ENCODE measurements around the gene TAP1.
A peak's percentile ranks its signal among the peaks of the same experiment; 100 is the strongest.
"Not testable (repeated sequence)": the region's sequence is repeated elsewhere in the genome, so short reads cannot be mapped to it uniquely, and the experiment has no call there.

The TAP1 gene, protein sequence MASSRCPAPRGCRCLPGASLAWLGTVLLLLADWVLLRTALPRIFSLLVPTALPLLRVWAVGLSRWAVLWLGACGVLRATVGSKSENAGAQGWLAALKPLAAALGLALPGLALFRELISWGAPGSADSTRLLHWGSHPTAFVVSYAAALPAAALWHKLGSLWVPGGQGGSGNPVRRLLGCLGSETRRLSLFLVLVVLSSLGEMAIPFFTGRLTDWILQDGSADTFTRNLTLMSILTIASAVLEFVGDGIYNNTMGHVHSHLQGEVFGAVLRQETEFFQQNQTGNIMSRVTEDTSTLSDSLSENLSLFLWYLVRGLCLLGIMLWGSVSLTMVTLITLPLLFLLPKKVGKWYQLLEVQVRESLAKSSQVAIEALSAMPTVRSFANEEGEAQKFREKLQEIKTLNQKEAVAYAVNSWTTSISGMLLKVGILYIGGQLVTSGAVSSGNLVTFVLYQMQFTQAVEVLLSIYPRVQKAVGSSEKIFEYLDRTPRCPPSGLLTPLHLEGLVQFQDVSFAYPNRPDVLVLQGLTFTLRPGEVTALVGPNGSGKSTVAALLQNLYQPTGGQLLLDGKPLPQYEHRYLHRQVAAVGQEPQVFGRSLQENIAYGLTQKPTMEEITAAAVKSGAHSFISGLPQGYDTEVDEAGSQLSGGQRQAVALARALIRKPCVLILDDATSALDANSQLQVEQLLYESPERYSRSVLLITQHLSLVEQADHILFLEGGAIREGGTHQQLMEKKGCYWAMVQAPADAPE

DNA sequence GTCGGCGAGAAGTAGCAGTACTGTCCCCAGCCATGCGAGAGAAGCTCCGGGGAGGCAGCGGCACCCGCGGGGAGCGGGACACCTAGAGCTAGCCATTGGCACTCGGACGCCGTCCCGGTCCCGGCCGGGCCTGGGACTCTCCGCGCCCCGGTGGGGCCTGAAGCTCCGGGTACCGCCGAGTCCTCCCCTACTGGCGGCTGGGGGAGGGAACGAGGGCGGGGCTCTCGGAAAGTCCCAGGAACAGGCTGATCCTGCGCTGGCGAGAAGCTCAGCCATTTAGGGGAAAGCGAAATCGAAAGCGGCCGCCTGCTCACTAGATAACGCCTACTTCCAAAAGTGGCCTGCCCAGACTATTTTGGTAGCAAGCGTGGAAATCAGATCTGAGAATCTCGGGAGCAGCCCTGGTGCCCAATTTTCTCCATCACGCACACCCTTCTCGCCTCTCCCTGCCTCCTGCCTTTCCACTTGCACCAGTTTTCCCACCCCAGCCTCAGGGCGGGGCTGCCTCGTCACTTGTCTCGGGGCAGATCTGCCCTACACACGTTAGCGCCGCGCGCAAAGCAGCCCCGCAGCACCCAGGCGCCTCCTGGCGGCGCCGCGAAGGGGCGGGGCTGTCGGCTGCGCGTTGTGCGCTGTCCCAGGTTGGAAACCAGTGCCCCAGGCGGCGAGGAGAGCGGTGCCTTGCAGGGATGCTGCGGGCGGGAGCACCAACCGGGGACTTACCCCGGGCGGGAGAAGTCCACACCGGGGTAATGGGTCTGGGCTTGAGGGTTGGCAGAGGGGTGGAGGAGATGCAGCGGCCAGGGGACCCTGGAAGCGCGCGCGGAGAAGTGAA, at the start of gene TAP1, which contains the start of gene PSMB9:
Gene TAP1 (minus strand): TSS at position 164 of the 835 bp plus-strand sequence. CDS start 68 bp downstream, at position 96.
Gene PSMB9 (plus strand): TSS at position 652 of the 835 bp plus-strand sequence. CDS start 38 bp downstream, at position 690.
- DNase-seq, result peak; percentile 92

DNA sequence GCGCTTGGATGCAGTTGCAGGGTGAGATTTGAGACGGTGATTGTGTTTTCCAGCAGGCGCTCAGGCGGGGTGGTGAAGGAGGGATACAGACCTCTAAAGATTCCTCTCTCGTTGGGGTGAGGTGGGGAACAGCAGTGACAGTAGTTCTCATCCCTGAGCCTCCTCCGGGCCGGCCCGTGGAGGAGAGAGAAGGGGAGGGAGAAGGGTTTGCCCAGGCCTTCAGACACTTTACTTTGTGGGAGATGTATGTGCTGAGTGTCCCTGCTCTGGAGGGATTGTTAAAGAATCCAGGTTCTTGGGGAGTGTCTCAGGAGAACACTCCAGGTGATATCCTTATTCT, 41.5 kb upstream of the TAP1 start:
- DNase-seq, result no peak

DNA sequence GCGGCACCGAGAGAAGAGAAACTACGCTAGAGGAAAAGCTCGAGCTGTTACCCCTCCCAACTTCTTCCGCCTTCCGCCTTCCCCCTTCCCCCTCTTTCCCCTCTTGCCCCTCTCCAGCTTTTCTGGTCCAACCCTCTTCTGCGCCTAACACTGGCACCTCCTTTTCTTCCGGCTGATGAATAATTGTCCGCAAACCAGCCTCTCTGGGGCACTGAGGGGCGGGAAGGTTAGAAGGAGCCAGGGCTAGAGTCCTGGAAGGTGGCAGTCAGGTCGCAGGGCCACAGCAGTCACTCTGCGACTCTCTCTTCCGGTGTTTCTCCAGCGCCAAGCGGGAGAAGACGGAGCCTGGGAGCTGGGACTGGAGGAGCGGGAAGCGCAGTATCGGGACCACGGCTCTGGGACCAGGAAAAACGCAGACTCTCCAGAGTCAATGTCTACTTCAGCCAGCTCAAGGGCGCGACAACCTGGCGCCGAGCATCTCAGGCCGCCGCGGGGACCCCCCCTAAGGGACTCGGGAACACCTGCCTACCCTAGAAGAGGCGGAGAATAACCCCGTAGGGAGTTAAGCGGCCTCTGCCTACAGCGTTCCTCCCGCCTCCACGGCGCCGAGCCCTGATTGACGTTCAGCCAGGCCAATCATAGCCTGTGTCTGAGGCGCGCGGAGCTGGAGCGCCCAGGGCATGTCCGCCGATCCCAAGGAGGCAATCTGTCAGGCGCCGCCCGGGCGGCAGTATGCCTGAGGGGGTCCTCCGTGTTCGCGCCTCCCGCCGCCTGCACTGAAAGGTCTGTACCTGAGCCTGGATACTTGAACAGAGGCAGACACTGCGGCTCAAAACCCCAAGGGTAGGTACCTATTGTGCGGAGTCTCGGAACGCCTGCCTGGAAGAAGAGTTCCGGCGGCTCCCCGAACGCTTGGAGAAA, 40.8 kb upstream of the TAP1 start:
- DNase-seq, result peak; percentile 82

DNA sequence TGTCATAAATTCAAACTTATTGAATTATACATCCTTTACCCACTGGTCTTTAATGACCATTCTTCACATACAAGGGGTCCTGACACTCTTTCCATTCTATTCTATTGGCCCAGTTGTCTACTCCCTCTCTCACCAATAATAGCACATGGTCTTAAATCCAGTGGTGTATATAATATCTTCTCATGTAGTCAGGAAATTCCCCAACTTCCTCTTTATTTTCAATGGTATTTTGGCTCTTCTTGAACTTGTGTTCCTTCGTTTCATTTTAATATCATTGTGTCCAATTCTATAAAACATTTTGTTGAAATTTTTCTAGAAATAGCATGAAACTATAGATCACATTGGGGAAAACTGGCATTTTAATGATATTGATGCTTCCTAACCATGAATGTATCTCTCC, 37.3 kb upstream of the TAP1 start:
- no peak for DNase-seq

DNA sequence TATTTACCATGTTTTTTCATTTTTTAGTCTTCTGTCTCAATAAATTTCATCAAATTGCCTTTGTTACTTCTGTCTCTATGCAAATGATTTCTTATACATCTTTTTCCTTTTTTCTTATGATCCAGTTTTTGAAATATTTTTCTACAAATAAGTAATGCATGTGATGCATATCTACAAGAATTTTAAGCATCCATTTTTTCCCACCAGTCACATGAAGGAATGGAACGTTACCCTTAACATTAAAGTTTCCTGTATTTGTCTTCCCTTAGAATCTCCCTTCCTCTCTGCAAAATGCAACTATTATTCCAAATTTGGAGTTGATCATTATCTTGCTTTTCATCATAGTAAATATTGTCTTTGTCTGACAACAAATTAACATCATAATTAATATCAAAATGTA, 36.0 kb upstream of the TAP1 start:
- no peak for DNase-seq

DNA sequence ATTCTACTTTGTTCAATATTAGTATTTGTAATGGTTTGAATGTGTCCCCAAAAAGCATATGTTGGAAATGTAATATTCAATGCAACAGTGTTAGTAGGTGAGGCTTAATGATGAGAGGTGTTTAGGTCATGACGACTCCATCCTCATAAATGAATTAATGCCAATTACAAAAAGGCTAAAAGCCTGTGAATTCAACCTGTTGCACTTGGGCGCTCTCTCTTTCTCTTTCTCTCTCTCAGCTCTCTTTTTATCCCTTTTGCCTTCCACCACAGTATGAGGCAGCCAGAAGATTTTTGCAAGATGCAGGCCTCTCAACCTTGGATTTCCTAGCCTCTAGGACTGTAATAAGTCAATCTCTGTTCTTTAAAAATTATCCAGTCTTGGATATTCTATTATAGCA, 35.1 kb upstream of the TAP1 start:
- no peak for DNase-seq

DNA sequence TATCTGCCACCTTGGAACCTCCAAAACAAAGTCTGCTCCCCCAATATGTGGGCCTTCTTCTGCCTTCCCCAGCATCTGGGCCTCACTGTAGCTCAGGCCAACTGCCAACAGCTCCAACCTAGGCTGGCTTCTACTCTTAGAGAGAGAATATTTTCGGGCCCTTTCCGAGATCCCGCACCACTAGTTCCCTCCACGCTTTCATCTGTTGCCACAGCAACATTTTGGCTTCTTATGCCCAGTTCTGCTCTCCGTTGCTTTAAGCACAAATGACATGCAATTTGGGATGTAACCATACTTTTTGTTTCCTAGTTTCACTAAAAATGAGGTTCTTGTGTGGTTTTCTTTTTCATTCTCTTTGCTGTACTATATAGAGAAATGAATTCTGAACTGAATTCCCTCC, 34.1 kb upstream of the TAP1 start:
- DNase-seq, result no peak

DNA sequence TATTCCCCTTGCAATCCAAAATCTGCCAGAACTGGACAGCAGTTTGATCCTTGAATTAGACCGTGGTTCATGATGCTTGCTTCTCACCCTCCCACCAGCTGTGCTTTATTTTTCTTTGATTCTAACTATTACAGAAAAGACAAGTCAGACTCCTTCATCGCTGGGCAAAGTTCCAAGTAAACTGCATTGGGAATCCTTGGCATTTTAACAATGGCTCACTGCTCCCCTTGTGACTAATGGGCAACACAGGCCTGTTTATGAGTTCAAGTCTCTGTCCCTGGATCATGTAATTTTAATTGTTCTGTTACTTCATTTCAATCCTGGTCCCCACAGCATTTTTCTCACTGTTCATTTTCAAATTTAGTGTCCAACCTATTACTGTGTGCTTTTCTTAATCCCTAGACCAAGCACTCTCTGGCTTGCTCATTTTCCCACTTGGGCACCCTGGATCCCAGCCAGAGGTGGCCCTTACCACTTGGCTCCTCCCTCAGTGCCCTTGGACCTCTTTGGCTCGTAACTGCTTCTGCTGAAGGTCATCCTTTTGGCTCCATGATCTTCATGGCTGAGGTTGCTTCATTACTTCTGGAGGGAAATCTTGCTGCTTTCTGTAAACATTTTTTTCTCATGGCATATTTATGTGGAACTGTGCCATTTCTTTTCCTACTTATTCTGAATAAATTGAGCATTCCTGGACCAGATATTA, 33.3 kb upstream of the TAP1 start:
- no peak for DNase-seq

DNA sequence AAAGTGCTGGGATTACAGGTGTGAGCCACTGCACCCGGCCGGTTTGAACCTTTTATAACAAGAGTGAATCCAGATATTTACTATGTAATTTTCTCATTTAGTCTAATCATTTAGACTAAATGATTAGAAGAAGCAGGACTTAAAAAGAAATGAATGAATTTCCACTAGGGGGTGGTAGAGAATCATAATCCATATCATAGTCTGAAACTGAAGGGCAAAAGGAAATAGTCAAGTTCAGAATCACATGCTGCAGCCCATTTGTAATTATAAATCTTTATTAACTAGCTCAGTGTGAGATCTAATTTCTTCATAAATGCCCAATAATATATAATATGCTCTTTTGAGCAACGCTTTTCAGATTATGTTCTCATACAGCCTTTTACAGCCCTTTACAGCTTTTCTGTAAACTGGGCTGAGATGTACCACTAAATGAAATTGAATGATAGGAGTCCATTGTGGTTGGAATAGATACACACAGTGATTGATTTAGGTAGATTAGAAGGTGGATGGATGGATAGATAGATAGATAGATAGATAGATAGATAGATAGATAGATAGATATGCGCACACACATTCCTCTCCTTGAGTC, 32.3 kb upstream of the TAP1 start:
- DNase-seq, result no peak

DNA sequence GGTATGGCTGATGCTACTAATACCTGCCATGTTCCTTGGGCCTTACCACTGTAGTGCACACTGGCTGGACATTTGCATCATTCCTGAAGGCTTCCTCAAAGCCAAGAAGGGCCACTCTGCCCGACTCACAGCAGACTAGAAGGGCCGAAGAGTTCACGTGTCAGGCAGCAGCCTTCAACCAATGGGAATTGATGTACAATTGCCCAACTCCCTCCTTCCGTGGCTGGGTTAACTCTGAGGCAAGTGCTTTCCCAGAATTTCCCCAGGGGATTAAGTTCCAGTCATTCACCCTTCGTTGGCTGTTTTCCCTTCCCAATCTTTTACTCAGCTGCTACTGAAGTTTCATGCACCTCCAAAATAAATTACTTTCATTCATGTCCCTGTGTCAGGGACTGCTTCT, 30.3 kb upstream of the TAP1 start:
- no peak for DNase-seq

DNA sequence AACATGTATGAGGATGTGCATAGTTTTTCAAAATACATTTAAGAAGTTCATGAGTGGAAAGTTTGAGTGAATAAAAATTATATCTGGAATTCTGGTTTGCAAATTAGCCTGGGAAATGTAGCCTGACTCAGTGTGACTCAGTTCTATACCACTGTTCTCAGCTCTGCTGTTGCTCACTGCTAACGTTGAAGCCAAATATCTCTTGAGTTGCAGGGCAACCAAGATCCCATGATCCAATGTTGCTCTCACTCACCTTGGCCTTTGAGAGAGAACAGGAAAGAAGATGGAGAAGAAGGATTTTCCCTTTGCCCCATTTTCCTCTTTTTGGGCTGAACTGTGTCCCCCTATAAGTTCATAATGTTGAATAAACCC, 29.4 kb upstream of the TAP1 start:
- no peak for DNase-seq

DNA sequence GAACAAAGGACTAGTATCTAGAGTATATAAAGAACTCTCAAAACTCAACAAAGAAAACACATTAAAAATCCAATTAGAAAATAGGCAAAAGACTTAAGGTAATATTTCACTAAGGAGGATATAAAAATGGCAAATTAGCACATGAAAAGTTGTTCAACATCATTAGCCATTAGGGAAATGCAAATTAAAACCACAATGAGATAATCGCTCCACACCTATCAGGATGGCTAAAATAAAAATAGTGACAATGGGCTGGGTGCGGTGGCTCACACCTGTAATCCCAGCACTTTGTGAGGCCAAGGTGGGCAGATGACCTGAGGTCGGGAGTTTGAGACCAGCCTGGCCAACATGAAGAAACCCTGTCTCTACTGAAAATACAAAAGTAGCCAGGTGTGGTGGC, 27.5 kb upstream of the TAP1 start:
- DNase-seq, result not testable (repeated sequence)

DNA sequence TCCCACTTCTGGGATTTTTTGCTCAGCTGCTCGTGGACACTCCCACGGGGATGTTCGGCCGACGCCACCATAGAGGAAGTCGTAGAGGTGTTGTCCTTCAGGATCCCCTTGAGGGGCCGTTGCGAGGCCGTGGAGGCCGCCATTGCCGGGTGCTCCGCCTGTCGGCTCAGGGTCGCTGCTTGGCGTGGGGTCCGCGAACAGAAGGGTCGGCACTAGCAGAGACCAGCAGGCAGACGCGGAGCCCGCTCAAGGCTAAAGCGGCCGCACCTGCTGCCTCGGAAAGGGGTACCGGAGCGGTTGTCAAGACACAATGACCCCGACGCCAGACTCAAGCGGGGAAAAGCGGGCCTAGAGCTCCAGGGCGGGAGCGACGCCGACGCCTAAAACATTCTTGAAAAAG, 26.2 kb upstream of the TAP1 start:
- no peak for DNase-seq

DNA sequence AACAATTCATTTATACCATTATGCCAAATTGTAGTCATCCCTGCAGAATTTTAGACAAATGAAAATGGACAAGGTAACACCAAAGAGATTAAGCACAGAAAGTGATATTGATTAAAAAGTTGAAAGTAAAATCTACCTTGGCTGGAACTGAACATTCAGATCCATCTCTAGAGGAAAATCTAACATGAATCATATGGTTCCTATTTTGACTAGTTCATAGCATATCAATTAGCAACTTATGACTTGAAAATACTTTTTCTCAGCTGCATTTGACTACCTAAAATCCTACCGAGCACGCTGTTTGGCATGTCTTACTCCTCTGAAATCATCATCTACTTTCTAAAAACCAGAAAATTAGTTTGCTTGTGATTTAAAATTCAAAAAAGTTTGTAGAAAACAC, 23.1 kb upstream of the TAP1 start:
- DNase-seq, result no peak

DNA sequence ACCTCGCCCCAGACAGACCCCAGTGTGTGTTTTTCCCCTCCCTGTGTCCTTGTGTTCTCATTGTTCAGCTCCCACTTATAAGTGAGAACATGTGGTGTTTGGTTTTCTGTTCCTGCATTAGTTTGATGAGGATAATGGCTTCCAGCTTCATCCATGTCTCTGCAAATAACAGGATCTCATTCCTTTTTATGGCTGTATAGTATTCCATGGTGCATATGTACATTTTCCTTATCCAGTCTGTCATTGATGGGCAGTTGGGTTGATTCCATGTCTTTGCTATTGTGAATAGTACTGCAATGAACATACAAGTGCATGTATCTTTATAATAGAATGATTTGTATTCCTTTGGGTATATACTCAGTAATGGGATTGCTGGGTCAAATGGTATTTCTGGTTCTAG, 20.4 kb upstream of the TAP1 start:
- DNase-seq, result not testable (repeated sequence)

DNA sequence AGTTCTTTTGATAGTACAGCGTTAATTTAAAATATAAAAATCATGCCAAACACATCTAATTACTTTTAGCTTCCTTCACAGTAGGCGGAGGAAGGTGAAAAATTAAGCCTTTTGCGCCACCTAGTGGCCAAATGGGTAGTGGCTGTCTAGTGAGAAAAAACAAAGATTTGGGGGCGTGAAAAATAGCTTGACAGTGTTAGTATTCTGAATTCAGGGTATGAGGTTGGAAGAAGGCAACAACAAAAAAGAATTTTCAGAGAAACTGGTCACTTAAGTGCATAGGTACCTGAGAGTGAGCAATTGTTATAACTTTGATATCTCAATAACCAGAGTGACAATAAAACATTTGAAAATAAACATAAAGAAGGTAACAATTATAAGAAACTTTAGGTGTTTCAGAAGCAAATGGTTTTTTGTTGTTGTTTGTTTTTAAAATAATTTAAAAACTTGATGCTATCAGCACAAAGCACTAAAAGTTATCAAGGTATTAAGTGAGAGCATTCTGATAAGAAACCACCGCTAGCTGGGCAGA, 14.8 kb upstream of the TAP1 start:
- peak; percentile 56 for DNase-seq

DNA sequence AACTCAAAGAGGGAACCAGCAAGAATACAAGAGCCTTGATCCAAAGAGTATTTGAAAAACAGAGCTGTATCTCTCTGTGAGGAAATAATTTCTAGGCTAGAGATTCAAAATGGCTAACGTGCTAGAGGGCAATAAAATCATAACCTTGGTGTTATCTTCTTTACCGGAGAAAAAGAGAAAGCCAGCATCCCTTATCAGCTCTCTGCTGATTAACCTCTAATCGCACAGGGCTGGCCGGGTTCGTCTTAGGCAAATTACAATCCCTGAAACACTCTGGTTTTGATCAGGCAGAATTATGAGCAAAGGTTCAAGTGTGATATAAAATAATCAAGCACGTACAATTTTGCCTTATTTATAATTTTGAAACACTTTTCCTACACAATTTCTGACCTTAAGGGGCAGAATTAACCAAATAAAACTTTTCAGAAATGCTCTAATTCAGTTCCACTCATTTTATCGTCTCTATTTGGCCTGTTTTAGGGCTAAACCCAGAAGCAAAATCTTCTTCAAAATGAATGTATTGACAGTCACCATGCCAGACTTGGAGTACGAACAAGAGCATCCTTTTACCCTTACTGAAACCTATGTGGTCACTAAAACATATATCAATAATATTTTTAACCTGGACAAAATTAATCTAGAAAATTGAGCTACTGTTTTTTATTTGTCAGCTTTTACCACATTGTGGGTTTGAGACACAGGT, 14.2 kb upstream of the TAP1 start:
- DNase-seq, result no peak

DNA sequence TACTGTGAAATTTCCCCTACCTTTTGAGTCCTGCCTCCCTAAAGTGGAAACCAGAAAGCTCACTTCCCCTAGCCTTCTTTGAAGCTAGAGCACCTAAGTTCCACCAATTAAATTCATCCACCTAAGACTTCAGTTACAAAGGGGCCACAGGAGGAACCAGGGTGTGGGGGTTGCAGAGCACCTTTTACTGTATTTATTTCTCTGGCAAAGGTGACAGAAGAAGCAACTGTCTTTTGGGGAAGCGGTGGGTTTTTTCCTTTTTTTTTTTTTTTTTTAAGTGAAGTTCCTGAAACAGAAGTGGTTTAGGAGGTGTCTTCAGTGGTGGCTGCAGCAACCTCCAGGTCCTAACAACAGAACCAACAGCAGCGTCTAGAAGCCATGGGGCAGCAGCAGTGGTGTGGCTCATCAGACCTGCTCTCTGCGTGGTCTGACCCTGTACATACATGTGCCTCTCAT, 13.5 kb upstream of the TAP1 start:
- no peak for DNase-seq

DNA sequence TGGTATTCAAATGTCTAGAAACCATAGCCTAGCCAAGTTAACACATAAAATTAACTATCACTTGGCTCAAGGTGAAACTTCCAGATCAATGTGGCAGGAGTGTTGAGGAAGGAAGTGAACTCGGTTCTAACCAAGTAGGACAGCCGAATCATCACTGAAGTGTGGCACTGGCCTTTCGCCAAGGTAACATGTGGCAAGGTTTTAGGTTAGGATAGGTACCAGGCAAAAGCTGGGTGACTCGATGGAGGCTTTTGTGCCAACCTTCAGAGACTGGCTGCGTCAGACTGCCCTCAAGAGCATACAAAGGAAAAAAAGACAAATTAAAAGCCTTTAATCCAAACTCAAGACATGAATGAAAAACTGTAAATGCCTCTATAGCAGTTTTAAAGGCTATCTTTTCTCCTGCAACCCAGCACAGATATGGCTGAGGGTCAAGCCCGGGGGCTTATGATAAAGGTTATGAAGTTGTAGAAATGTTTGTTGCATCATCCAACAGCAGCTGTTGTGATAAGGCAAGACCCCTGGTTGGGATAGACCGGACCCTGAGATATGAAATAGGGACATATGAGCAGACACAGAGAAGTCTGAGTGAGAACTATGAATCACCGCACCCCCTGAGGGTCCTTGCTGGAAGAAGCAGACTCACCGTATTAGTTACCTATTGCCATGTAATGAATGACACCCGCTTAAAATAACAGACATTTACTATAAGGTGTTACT, 12.4 kb upstream of the TAP1 start:
- DNase-seq, result no peak

DNA sequence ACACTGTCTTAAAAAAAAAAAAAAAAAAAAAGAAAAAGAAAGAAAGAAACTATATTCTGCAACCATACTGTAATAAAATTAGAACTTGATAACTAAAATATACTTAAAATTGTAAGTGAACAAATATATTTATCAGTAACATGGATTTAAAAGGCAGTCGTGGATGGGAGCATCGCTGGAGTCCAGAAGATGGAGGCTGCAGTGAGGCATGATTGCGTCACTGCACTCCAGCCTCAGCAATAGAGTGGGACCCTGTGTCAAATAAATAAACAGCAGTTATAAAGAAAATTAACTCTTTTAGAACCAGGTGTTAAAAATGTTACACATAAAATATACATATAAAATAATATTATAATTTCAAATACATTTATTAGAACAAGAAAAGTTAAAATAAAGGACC, 9.2 kb upstream of the TAP1 start:
- no peak for DNase-seq

All from NK-92 treated with Interleukin-12 subunit alpha and Interleukin-12 subunit beta, amount 100 ng/mL, for 24 hours (cell line).